ENCODE results near the gene CFAP299. TPM values are rescaled to one million over a fixed set of nuclear protein-coding genes. Genes with fewer than 3 reads are reported as not detected.
A peak's percentile ranks its signal among the peaks of the same experiment; 100 is the strongest.

CFAP299 gene
- polyA plus RNA-seq, 2 of the 4 experiments (the other 2 are of a cell fraction) = not detected

- ATAC-seq (peak in 1 of 2 experiments; percentile 27; a peak in 1 of 6 replicates), DNase-seq (ENCODE audit: low read depth in 1 of 2, low spot score in 1 of 2) (no peak), FAIRE-seq (no peak)
- TF ChIP-seq BHLHE40 (IDR thresholded peaks at IDR 0.05; ENCODE audit: low read depth, low read length) = no peak
- TF ChIP-seq HDAC2 (IDR thresholded peaks at IDR 0.05) = no peak
- POLR2A ChIA-PET = no interaction called here
- H3K4me2 ChIP-seq = peak overlapping the region; percentile 63
- CTCF ChIA-PET = no interaction called here
- H3K27ac ChIP-seq = peak overlapping the region in 1 of 2 experiments; percentile 13; a peak in 1 of 6 replicates
- WGBS (ENCODE audit: missing lambda C conversion rate) = 9% methylated on average over 4 of the region's 4 CpGs
- H3K9me3 ChIP-seq = no peaks in the 10 kb centered on the region
- H3K4me3 ChIP-seq = no peak overlapping the region; the same call in 2 of the 3 replicates
- no peaks in the 10 kb centered on the region for H3K4me1 ChIP-seq
These were observed 27.1 kb upstream of the CFAP299 start for GRCh38 chr4:80308466-80308822.

GRCh38 chr4:80309294-80310004 is 26.1 kb upstream of the CFAP299 start:
- WGBS (ENCODE audit: missing lambda C conversion rate) = 29% methylated on average over 4 of the region's 5 CpGs
- peak overlapping the region in 1 of 2 experiments; percentile 18; a peak in 1 of 6 replicates for H3K27ac ChIP-seq
- ATAC-seq (0 out of 6 replicates have a peak, but pooled peaks of 1 of the 2 experiments have one; percentile 30), FAIRE-seq (no peak), DNase-seq (ENCODE audit: low read depth in 1 of 2, low spot score in 1 of 2) (peak in 1 of 2 experiments; percentile 6)
- ChIA-PET POLR2A (no interaction called here), CTCF (no interaction called here)
- H3K4me1 ChIP-seq = no peaks in the 10 kb centered on the region
- no peaks in the 10 kb centered on the region for H3K9me3 ChIP-seq
- H3K4me2 ChIP-seq = no peak overlapping the region
- no peak overlapping the region for H3K4me3 ChIP-seq
- TF ChIP-seq CTCF (IDR thresholded peaks at IDR 0.05) (no peak), PBX3 (IDR thresholded peaks at IDR 0.05) (no peak), RAD21 (conservative IDR thresholded peaks at IDR 0.05 in 1 of 2, IDR thresholded peaks at IDR 0.05 in 1 of 2) (no peak), FOXS1 (CRISPR knock-in tag; IDR thresholded peaks at IDR 0.05) (no peak), RARB (CRISPR knock-in tag; IDR thresholded peaks at IDR 0.05) (no peak), ZC3H11A (IDR thresholded peaks at IDR 0.05) (no peak), HOXB5 (CRISPR knock-in tag; IDR thresholded peaks at IDR 0.05) (no peak), CEBPB (IDR thresholded peaks at IDR 0.05) (no peak), JUN (IDR thresholded peaks at IDR 0.05) (no peak), SMC3 (IDR thresholded peaks at IDR 0.05) (no peak), MYC (IDR thresholded peaks at IDR 0.05; ENCODE audit: borderline replicate concordance, low read length) (no peak), JUNB (IDR thresholded peaks at IDR 0.05) (no peak), NFE2L2 (conservative IDR thresholded peaks at IDR 0.05; ENCODE audit: low read length) (no peak), REST (IDR thresholded peaks at IDR 0.05) (no peak)

GRCh38 chr4:80311130-80311529 is 24.4 kb upstream of the CFAP299 start:
- FAIRE-seq = no peak
- TF ChIP-seq JUN (IDR thresholded peaks at IDR 0.05) (no peak), ZSCAN20 (CRISPR knock-in tag; IDR thresholded peaks at IDR 0.05) (no peak), EHF (CRISPR knock-in tag; IDR thresholded peaks at IDR 0.05) (no peak), CEBPB (IDR thresholded peaks at IDR 0.05) (no peak), RCOR1 (IDR thresholded peaks at IDR 0.05; ENCODE audit: low read depth, low read length) (no peak)
- Histone ChIP-seq H3K9me3 (no peaks in the 10 kb centered on the region), H3K4me2 (no peak overlapping the region), H3K4me1 (no peaks in the 10 kb centered on the region), H3K4me3 (no peak overlapping the region), H3K27ac (no peak overlapping the region)
- no peak for DNase-seq (ENCODE audit: low read depth in 1 of 2, low spot score in 1 of 2)
- ChIA-PET POLR2A (no interaction called here), CTCF (interaction anchor here (0.6 kb wide), 1 partner anchor 1064 kb away, joined by 4 read pairs; no protein-coding TSS in a partner anchor)
- no peak for ATAC-seq
- WGBS (ENCODE audit: missing lambda C conversion rate) = 50% methylated on average over 3 of the region's 3 CpGs

Data from A549 (cell line).